NK-92 treated with Interleukin-12 subunit alpha and Interleukin-12 subunit beta, amount 100 ng/mL, for 24 hours (cell line): ENCODE results near the gene SZRD1.
"Not testable (repeated sequence)": the region's sequence is repeated elsewhere in the genome, so short reads cannot be mapped to it uniquely, and the experiment has no call there.

Experiments
- DNase-seq: peaks from one replicate; lab custom pipeline; 2025; lab: John Stamatoyannopoulos, UW

SZRD1 gene

GRCh38 chr1:16366722-16367257 lies at the start of gene SZRD1:
Gene SZRD1, plus strand, starts transcription at chr1:16367242. Its CDS starts 16 bp downstream, at chr1:16367258.
- DNase-seq = peak; percentile 94

DNA sequence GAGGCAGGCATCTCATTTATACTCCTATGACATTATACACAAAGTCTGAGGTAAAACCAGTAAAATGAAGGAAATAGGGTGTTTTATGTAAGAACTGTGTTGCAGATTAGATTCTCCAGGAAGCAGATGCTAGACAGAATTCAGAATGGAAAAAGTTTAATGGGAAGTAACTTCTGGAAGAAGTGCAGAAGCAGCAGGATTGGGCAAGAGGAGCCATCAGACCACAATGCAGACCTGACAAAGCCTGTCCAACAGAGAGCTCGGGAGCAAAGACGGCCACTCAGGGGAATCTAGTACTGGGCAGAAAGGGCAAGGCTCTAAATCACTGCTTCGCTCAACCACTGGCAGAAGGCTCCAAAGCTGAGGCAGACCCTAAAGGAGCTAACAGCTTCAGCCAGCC lies 48.5 kb upstream of the SZRD1 start:
- DNase-seq = no peak

- DNase-seq = no peak
Observed at GRCh38 chr1:16321176-16321867, 45.7 kb upstream of the SZRD1 start.

- no peak for DNase-seq
Observed at GRCh38 chr1:16324456-16324890, 42.6 kb upstream of the SZRD1 start.

- no peak for DNase-seq
Observed at GRCh38 chr1:16326833-16327404, 40.1 kb upstream of the SZRD1 start.

GRCh38 chr1:16334655-16335340 lies 32.2 kb upstream of the SZRD1 start:
- no peak for DNase-seq

DNA sequence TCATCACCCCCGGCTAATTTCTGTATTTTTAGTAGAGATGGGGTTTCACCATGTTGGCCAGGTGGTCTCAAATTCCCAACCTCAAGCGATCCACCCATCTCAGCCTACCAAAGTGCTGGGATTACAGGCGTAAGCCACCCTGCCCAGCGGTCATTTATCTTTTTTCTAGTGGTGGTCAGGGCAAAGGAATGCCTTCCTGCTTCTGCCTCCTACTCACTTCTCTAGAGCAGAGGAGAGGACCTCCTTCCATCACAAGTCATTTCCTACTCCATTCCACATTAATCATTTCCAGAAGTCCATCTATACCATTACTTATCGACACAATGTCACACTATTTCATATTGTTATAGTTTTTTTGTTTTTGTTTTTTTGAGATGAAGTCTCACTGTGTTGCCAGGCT lies 28.1 kb upstream of the SZRD1 start:
- DNase-seq = no peak

DNA sequence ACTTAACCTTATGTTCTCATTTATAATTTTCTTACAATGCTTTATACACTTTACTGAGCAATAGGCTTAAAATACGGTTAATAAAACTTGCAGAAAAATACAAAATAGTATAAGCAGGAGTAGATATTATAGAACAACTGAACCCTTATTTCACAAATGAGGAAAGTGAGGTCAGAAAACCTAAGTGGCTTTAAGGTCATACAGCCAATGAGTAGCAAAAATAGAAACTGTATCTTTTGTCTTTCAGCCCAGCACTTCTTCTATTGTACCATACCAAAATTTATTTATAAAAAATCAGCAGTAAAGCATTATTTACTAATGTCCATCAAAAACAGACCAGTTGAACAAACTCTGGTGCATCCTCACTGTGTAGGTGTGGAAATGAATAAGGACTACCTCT lies 26.4 kb upstream of the SZRD1 start:
- DNase-seq = no peak

GRCh38 chr1:16342331-16343062 lies 24.5 kb upstream of the SZRD1 start:
- no peak for DNase-seq

GRCh38 chr1:16343276-16343675 lies 23.8 kb upstream of the SZRD1 start:
- DNase-seq = not testable (repeated sequence)

- no peak for DNase-seq
Observed at GRCh38 chr1:16348414-16349182, 18.4 kb upstream of the SZRD1 start.

DNA sequence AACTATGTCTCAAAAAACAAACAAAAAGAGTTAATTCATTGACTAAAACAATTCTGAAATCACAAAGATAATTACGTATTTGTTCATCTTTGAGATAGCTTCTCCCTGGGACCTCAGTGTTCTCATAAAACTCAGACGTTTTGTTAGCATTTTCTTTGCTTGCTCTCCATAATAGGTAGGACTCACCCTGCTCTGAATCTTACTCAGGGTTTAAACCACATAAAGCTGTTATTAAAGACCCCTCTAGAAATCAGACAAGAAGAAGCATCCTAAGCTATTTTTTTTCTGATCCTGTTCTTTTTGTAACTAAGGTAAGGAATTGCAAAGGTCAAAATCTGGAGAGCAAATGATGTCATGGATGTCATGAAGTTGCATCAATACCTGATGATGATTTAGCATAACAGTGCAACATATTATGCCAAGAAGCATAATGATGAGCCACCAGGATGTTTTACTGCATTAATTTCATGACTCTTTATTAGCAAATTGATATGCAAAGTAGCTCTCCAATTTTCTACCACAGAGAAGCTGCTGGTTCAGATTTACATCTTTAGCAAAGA lies 17.1 kb upstream of the SZRD1 start:
- no peak for DNase-seq

GRCh38 chr1:16351456-16351993 lies 15.5 kb upstream of the SZRD1 start:
- no peak for DNase-seq

GRCh38 chr1:16351994-16352841 lies 14.8 kb upstream of the SZRD1 start, which contains the start of gene FBXO42:
Gene FBXO42, minus strand, starts transcription at chr1:16352480. Its CDS starts 37,062 bp downstream, at chr1:16315418.
- DNase-seq = peak; percentile 86

DNA sequence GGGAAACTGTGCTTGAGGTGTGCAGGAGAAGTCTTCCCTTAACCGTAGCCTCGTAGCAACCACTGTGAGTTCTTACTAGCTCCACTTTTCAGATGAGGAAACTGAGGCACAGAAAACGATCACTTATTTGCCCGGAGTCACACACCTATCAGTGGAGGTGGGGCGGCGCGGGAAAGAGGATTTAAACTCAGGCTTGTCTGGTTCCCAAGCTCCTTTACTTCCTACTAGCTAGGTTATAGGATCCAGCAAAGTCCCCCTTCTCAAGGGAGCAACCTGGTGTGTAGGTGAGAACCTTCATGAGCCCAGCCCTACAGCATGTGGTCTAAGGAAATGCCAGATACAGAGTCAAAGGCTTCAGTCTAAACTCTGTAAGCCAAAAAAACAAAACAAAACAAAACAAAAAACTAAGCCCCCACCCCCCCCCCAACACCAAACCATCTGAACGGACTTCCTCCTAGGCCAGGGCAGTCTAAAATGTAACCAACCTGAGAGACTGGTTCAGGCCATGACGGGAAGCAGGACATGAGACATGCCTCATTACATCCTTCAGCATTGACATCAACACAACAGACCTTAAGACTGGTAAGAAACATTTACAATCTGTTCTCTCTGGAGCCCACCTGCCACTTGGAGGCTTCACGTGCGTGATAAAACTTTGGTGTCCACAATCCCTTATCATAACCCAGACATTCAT lies 14.1 kb upstream of the SZRD1 start:
- DNase-seq = no peak

DNA sequence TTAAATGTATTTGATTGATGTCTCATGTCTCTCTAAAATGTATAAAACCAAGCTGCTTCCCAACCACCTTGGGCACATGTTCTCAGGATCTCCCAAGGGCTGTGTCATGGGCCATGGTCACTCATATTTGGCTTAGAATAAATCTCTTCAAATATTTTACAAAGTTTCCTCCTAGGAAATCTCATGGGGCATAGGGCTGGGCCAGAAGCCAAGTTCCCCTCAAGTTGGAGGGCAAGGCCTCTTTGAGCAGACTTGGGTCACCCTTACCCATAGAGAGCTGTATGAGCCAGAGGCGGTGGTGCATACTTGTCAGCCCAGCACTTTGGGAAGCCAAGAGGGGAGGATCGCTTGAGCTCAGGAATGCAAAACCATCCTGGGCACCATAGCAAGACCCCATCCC lies 12.4 kb upstream of the SZRD1 start:
- DNase-seq = no peak

DNA sequence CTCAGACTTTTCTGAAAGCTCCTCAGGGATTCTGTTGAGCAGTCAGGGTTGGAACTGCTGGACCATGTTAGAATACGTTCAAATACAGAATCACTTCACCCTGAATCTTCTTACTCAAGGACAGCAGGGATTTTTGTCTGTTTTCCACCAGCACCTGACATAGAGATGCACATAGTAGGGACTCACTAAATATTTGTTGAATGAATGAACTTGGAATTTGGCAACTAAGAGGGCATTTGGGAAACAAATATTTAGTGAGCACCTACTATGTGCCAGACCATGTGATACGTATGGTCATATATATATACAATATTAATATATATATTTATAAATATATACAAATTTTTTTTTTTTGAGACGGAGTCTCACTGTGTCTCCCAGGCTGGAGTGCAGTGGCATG lies 10.2 kb upstream of the SZRD1 start:
- DNase-seq = no peak

DNA sequence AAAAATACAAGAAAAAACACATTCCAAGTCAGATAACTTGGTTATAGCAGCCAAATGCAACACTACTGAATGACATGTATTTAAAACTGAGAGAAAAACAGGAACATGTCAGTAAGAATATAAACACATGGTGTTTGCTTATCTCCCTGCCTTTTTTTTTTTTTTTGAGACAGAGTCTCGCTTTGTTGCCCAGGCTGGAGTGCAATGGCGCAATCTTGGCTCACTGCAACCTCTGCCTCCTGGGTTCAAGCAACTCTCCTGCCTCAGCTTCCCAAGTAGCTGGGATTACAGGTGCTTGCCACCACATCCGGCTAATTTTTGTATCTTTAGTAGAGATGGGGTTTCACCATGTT lies 1.9 kb upstream of the SZRD1 start:
- DNase-seq = not testable (repeated sequence)

GRCh38 chr1:16367258-16367967 lies 371 bp downstream of the SZRD1 start:
- peak; percentile 90 for DNase-seq
